WTC11 (cell line): ENCODE measurements around the gene KRT28.

ENCODE experiments used
- CTCF ChIP-seq: fragments of 200-600 bp; IDR thresholded peaks from 2 replicates; pipeline ENCODE4 v1.8.0; 2022; ENCODE audit warnings: antibody characterized with exemption
- RELA ChIP-seq: sonication (generic); formaldehyde crosslinking; IDR thresholded peaks from 2 replicates; pipeline ENCODE4 v1.8.1; 2022; ENCODE audit warnings: missing genetic modification reagents, mild to moderate bottlenecking, borderline replicate concordance
- TF ChIP-seq, protein P1 (sequence below): sonication (generic); formaldehyde crosslinking; IDR thresholded peaks from 2 replicates; pipeline ENCODE4 v1.8.0; 2022; ENCODE audit warnings: mild to moderate bottlenecking, missing genetic modification reagents

GRCh38 chr17:40755231-40755630 lies 44.5 kb downstream of the KRT28 start, which contains the start of gene KRT25:
- TF ChIP-seq, protein P1, sequence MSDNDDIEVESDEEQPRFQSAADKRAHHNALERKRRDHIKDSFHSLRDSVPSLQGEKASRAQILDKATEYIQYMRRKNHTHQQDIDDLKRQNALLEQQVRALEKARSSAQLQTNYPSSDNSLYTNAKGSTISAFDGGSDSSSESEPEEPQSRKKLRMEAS (CRISPR knock-in tag), result no peak
- TF ChIP-seq RELA (CRISPR knock-in tag) (no peak), CTCF (no peak)
